GM18909 (cell line): ENCODE measurements around the gene RAI1.

Experiments
- ATAC-seq: cut with Tn5 transposase; IDR thresholded peaks from one replicate; pipeline ENCODE4 v1.9.1; 2021; ENCODE audit warnings: mild to moderate bottlenecking; ENCODE audit not compliant: unreplicated experiment, poor library complexity

The RAI1 gene

GRCh38 chr17:17745476-17746455, 64.5 kb downstream of the RAI1 start:
- no peak for ATAC-seq

GRCh38 chr17:17748179-17748578, 66.9 kb downstream of the RAI1 start:
- no peak for ATAC-seq

- ATAC-seq = no peak
Observed at GRCh38 chr17:17748604-17749003, 67.3 kb downstream of the RAI1 start.

GRCh38 chr17:17749025-17749772, 67.9 kb downstream of the RAI1 start:
- no peak for ATAC-seq

GRCh38 chr17:17749921-17750320, 68.7 kb downstream of the RAI1 start:
- ATAC-seq = no peak

GRCh38 chr17:17750881-17751280, 69.6 kb downstream of the RAI1 start:
- ATAC-seq = peak; percentile 35

- peak; percentile 0 for ATAC-seq
Observed at GRCh38 chr17:17751489-17752088, 70.3 kb downstream of the RAI1 start.

- ATAC-seq = peak; percentile 84
Observed at GRCh38 chr17:17752089-17752820, 71.0 kb downstream of the RAI1 start.

- ATAC-seq = no peak
Observed at GRCh38 chr17:17752821-17753321, 71.6 kb downstream of the RAI1 start.

- ATAC-seq = no peak
Observed at GRCh38 chr17:17754719-17755686, 73.7 kb downstream of the RAI1 start.

- no peak for ATAC-seq
Observed at GRCh38 chr17:17755715-17756114, 74.5 kb downstream of the RAI1 start.

GRCh38 chr17:17757391-17757791, 76.1 kb downstream of the RAI1 start:
- ATAC-seq = peak; percentile 40

GRCh38 chr17:17757956-17758845, 76.9 kb downstream of the RAI1 start:
- no peak for ATAC-seq

GRCh38 chr17:17758941-17759563, 77.8 kb downstream of the RAI1 start:
- ATAC-seq = no peak

GRCh38 chr17:17760350-17760749, 79.1 kb downstream of the RAI1 start:
- ATAC-seq = no peak

- ATAC-seq = no peak
Observed at GRCh38 chr17:17760872-17761550, 79.8 kb downstream of the RAI1 start.
